GM12878 (cell line): ENCODE measurements around the gene SLC34A3. TPM values are rescaled to one million over a fixed set of nuclear protein-coding genes. Genes with fewer than 3 reads are reported as not detected.

Experiments used
- BCLAF1 ChIP-seq: fragments of 450-650 bp; IDR thresholded peaks from 2 replicates; pipeline ENCODE4 v1.6.1; 2017; ENCODE audit warnings: antibody characterized with exemption, mild to moderate bottlenecking, moderate library complexity
- EGR1 ChIP-seq, 2 experiments: IDR thresholded peaks; 1 replicate in 1 of 2; 2 replicates in 1 of 2; pipeline ENCODE4 v1.6.1; 2011 to 2012; ENCODE audit warnings: low read depth in 2 of 2, low read length in 2 of 2, borderline replicate concordance in 1 of 2, mild to moderate bottlenecking in 1 of 2, moderate library complexity in 1 of 2
- EZH2 ChIP-seq: IDR thresholded peaks from 2 replicates; pipeline ENCODE4 v1.6.1; 2012; ENCODE audit warnings: low read depth, mild to moderate bottlenecking, control low read depth, inconsistent platforms, low read length, borderline replicate concordance; ENCODE audit not compliant: control insufficient read depth
- GABPA ChIP-seq: IDR thresholded peaks from 2 replicates; pipeline ENCODE4 v1.6.1; 2014; ENCODE audit warnings: antibody characterized with exemption, low read depth, mild to moderate bottlenecking, inconsistent platforms
- MEF2A ChIP-seq: IDR thresholded peaks from 2 replicates; pipeline ENCODE4 v1.6.1; 2011; ENCODE audit warnings: low read depth, mild to moderate bottlenecking, low read length, moderate library complexity; ENCODE audit not compliant: insufficient read depth
- MXI1 ChIP-seq: fragments of 150-350 bp; IDR thresholded peaks from 2 replicates; pipeline ENCODE4 v1.6.1; 2011; ENCODE audit warnings: low read depth, mild to moderate bottlenecking, inconsistent platforms, low read length, improper control_type of control experiment
- NBN ChIP-seq: fragments of 450-650 bp; IDR thresholded peaks from 2 replicates; pipeline ENCODE4 v1.6.1; 2016
- NFIC ChIP-seq: IDR thresholded peaks from 2 replicates; pipeline ENCODE4 v1.6.1; 2012; ENCODE audit warnings: low read depth, mild to moderate bottlenecking, inconsistent platforms, low read length, moderate library complexity
- NR2C1 ChIP-seq: fragments of 450-650 bp; IDR thresholded peaks from 2 replicates; pipeline ENCODE4 v1.6.1; 2017; ENCODE audit warnings: antibody characterized with exemption, mild to moderate bottlenecking, moderate library complexity
- NRF1 ChIP-seq: conservative IDR thresholded peaks from 2 replicates; pipeline ENCODE4 v1.6.1; 2011; ENCODE audit warnings: mild to moderate bottlenecking, low read depth, low read length, improper control_type of control experiment
- POLR2A ChIP-seq: IDR thresholded peaks from 2 replicates; pipeline ENCODE4 v1.6.1; 2011; ENCODE audit warnings: low read depth, mild to moderate bottlenecking, low read length
- POLR2AphosphoS5 ChIP-seq: IDR thresholded peaks from 2 replicates; pipeline ENCODE4 v1.6.1; 2011; ENCODE audit warnings: mild to moderate bottlenecking, low read length, inconsistent platforms
- RBBP5 ChIP-seq: fragments of 200-600 bp; sonication (generic); conservative IDR thresholded peaks from 2 replicates; pipeline ENCODE4 v1.6.1; 2016
- SP1 ChIP-seq: IDR thresholded peaks from one replicate; pipeline ENCODE4 v1.6.1; 2011; ENCODE audit warnings: low read depth, low read length
- SRF ChIP-seq, 2 experiments: IDR thresholded peaks; 2 replicates each; pipeline ENCODE4 v1.6.1; 2011; ENCODE audit warnings: low read depth in 2 of 2, low read length in 2 of 2, mild to moderate bottlenecking in 1 of 2, moderate library complexity in 1 of 2
- STAT1 ChIP-seq: fragments of 450-650 bp; conservative IDR thresholded peaks from 2 replicates; pipeline ENCODE4 v1.6.1; 2014; ENCODE audit warnings: antibody characterized with exemption, mild to moderate bottlenecking
- TAF1 ChIP-seq: IDR thresholded peaks from 2 replicates; pipeline ENCODE4 v1.6.1; 2011; ENCODE audit warnings: mild to moderate bottlenecking, low read depth, low read length, borderline replicate concordance
- TARDBP ChIP-seq: IDR thresholded peaks from 2 replicates; pipeline ENCODE4 v1.6.1; 2016; ENCODE audit warnings: borderline replicate concordance
- USF1 ChIP-seq: IDR thresholded peaks from 2 replicates; pipeline ENCODE4 v1.6.1; 2011; ENCODE audit warnings: borderline replicate concordance, low read depth, mild to moderate bottlenecking, moderate library complexity, mixed read lengths, low read length; ENCODE audit not compliant: insufficient read depth; ENCODE audit errors: extremely low read length
- ZBED1 ChIP-seq: IDR thresholded peaks from 2 replicates; pipeline ENCODE4 v1.6.1; 2016; ENCODE audit warnings: borderline replicate concordance
- ZBTB33 ChIP-seq: fragments of 450-650 bp; IDR thresholded peaks from 2 replicates; pipeline ENCODE4 v1.6.1; 2017; ENCODE audit warnings: mild to moderate bottlenecking
- ZNF217 ChIP-seq: fragments of 450-650 bp; IDR thresholded peaks from 2 replicates; pipeline ENCODE4 v1.6.1; 2017; ENCODE audit warnings: antibody characterized with exemption, mild to moderate bottlenecking
- polyA plus RNA-seq, 11 experiments: library from polyadenylated mRNA; depleted of rRNA in 4 of 11; unstranded in 6 of 11; stranded (reverse) in 5 of 11; fragments of >200 nt; fragmentation: Nextera tagmentation in 4 of 11; fragmentation: Illumina TruSeq in 1 of 11; extraction: Ambion mirVana in 4 of 11; extraction: Trizol in 1 of 11; gene quantifications; 1 replicate in 1 of 11; 2 replicates in 10 of 11; pipeline versions ENCODE4 v1.2.1 to v1.2.3, GENCODE V29; 2011 to 2016; ENCODE audit warnings: inconsistent platforms in 2 of 11, missing spikeins in 2 of 11, low read depth in 1 of 11
- total RNA-seq, 4 experiments: library from RNA; depleted of rRNA in 3 of 4; stranded (reverse); fragments of >200 nt in 3 of 4; fragmentation: Illumina TruSeq in 1 of 4; extraction: Trizol in 1 of 4; gene quantifications; 2 replicates each; pipeline versions ENCODE4 v1.2.1 to v1.2.3, GENCODE V29; 2013 to 2021
- TF ChIP-seq, protein P1 (sequence below): fragments of 450-650 bp; IDR thresholded peaks from 2 replicates; pipeline ENCODE4 v1.6.1; 2016; ENCODE audit warnings: mild to moderate bottlenecking

Gene SLC34A3
- total and polyA plus RNA-seq, 10 of the 15 experiments (the other 5 are each of a cell fraction or from before 2014, with no cell fraction given): not detected

DNA sequence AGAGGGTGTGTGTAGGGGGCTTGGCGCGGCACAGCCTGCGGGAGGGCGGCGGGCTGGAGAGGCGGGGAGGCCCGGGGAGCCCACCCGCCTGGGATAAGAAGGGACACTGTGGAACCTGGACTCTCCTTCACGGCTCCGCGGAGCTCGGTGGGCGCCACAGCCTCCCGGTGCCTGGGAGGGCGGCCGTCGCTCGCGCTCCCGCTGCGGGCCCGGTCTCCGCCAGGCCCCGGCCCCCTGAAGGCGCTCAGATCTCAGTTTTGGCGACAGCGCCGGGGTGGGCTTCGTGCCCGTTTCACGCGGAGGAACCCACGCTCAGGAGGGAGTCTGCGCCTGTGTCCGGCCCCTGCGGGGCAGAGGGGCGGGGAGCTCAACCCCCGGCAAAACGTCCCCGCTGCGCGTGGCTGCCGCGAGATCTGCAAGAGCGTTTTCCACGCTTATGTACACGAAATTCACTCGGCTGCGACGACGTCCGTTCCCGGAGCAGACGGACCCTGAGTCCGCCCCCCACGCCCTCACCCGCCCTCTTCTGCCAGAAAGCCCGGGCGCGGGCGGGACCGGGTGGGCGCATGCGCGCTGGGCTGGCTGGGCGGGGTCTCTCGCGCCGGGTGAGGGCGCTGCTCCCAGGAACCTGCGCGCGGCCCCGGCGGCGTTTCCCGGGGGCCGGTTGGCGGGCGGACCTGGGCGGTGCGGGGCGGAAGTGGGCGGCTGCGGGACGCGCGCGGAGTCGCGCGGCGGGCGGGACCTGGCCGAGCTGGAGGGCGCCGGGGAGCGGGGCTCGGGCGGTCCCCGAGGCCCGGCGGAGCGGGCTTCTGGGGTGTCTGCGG, 24.1 kb downstream of the SLC34A3 start, which contains the start of gene NELFB (continued):
- peak; percentile 36; the same call in 1 of the 2 replicates for TF ChIP-seq ZBTB33
- peak; percentile 84 for TF ChIP-seq GABPA
- TF ChIP-seq NFIC: no peak
- TF ChIP-seq STAT1: 0 out of 2 replicates have a peak, but pooled peaks have one; percentile 83
- TF ChIP-seq USF1: peak; percentile 15
- TF ChIP-seq POLR2AphosphoS5: no peak; the same call in 1 of the 2 replicates
- peak; percentile 81; the same call in 1 of the 2 replicates for TF ChIP-seq TAF1
- TF ChIP-seq NR2C1: peak; percentile 76
- peak; percentile 45 to 92; a peak in 3 of 4 replicates for TF ChIP-seq SRF (IDR thresholded peaks at IDR 0.05; ENCODE audit: low read depth in 2 of 2, low read length in 2 of 2)
- TF ChIP-seq EZH2: no peak
- no peak for TF ChIP-seq RBBP5
- TF ChIP-seq NRF1: peak; percentile 37; the same call in 1 of the 2 replicates
- TF ChIP-seq MEF2A: 0 out of 2 replicates have a peak, but pooled peaks have one; percentile 47
- peak; percentile 73; the same call in 1 of the 2 replicates for TF ChIP-seq ZNF217
- no peak for TF ChIP-seq ZBED1
- peak; percentile 78 for TF ChIP-seq POLR2A
- TF ChIP-seq SP1: peak; percentile 73
- TF ChIP-seq MXI1: peak; percentile 21; the same call in 1 of the 2 replicates
- TF ChIP-seq TARDBP: no peak
- TF ChIP-seq, protein P1, sequence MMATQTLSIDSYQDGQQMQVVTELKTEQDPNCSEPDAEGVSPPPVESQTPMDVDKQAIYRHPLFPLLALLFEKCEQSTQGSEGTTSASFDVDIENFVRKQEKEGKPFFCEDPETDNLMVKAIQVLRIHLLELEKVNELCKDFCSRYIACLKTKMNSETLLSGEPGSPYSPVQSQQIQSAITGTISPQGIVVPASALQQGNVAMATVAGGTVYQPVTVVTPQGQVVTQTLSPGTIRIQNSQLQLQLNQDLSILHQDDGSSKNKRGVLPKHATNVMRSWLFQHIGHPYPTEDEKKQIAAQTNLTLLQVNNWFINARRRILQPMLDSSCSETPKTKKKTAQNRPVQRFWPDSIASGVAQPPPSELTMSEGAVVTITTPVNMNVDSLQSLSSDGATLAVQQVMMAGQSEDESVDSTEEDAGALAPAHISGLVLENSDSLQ: peak; percentile 39
- no peak for TF ChIP-seq NBN
- peak in 1 of 2 experiments; percentile 81; a peak in 2 of 3 replicates for TF ChIP-seq EGR1 (IDR thresholded peaks at IDR 0.05; ENCODE audit: borderline replicate concordance in 1 of 2, low read depth in 2 of 2, low read length in 2 of 2)
- peak; percentile 53; the same call in 1 of the 2 replicates for TF ChIP-seq BCLAF1
